Measurements from ENCODE around the gene RCAN1.
"Not testable (repeated sequence)": the region's sequence is repeated elsewhere in the genome, so short reads cannot be mapped to it uniquely, and the experiment has no call there.

The RCAN1 gene

DNA sequence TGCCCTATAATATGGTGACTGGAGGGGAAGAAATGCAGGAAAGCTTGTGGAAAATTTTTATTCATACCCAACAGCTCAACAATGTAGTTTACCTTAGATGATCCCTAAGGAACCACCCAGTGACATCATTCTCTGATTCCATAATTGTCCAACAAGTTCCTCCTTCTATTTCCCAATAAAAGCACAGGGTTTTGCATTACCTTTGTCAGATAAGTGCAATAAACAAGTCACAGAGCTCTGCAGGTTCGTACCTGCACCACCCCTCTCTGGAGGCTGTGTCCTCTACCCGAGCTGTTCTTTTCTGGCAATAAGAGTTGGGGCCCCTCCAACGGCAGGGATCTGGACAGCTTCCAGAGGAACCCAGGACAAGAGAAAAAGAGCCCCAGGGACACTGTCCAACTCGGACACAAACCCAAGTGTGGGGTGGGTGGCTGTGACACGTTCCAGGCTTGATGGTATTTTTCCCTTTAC is 38.8 kb downstream of the RCAN1 start:
- TF ChIP-seq, protein P1, sequence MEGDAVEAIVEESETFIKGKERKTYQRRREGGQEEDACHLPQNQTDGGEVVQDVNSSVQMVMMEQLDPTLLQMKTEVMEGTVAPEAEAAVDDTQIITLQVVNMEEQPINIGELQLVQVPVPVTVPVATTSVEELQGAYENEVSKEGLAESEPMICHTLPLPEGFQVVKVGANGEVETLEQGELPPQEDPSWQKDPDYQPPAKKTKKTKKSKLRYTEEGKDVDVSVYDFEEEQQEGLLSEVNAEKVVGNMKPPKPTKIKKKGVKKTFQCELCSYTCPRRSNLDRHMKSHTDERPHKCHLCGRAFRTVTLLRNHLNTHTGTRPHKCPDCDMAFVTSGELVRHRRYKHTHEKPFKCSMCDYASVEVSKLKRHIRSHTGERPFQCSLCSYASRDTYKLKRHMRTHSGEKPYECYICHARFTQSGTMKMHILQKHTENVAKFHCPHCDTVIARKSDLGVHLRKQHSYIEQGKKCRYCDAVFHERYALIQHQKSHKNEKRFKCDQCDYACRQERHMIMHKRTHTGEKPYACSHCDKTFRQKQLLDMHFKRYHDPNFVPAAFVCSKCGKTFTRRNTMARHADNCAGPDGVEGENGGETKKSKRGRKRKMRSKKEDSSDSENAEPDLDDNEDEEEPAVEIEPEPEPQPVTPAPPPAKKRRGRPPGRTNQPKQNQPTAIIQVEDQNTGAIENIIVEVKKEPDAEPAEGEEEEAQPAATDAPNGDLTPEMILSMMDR (IDR thresholded peaks at IDR 0.05; ENCODE audit: low read depth, low read length): no peak
- DNase-seq (ENCODE audit: extremely low read depth, low read depth): no peak

DNA sequence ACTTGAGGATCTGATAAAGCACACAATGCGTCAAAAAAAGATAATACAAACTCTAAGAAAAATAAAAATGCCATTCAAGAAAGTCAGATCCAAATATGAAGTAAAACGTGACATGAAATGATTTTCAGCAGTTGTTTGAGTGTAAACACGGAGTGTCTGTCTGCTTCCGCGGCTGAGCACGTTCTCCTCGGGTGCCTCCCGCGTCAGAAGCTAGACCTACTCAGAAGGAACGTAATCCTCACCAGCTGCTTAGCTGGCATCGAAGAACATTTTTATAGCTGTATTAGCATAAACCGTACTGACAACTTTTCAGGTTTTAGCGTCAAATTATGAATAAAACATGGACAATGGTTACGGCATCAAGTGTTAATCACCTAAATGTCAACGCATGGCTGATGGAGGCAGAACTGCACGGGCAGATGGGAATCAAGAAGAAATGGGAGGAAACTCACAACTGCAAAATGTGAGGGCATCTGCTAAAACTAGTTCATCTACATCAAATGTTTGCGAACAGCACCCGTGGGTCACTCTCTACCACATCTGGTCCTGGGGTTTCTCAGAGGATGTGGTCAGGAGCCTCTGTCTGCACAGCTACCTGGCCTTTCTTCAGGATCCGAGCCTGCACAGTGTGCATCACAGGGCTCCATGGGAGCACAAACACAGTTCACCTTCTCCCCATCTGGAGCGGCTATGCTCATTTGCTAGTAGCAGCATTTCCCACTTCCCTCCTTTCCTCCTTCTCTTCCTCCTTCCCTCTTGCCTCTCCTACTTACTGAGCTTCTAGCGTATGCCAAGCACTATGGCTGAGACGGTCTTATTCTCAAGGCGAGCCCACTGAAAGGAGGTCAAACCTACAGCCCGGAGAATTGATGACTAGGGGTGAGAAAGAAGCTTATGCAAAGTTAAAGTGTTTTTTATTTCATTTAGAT is 40.0 kb downstream of the RCAN1 start:
- TF ChIP-seq, protein P1 (IDR thresholded peaks at IDR 0.05; ENCODE audit: low read depth, low read length): no peak

DNA sequence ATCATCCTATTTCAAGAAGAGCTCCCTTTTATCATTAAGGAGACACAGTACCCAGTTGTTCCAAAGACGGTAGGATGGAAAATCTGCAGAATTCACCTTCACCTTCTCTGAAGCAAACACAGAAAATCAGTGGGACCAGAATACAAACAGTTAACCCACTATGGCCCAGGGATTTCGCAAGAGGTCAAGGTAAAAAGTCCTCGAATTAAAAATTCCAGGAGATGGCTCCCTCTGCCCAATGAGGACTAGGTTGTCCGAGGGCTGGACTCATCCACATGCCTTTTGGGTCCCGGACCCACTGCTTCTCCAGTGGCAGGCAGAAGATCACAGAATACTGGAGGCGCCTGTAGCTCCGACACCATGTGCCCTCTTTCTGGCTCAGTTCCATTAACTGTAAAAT is 42.9 kb downstream of the RCAN1 start:
- TF ChIP-seq, protein P1 (IDR thresholded peaks at IDR 0.05; ENCODE audit: low read depth, low read length): no peak
- DNase-seq (ENCODE audit: extremely low read depth, low read depth): no peak

More for the DNA sequence above, 40.0 kb downstream of the RCAN1 start:
- DNase-seq (ENCODE audit: extremely low read depth, low read depth): no peak

DNA sequence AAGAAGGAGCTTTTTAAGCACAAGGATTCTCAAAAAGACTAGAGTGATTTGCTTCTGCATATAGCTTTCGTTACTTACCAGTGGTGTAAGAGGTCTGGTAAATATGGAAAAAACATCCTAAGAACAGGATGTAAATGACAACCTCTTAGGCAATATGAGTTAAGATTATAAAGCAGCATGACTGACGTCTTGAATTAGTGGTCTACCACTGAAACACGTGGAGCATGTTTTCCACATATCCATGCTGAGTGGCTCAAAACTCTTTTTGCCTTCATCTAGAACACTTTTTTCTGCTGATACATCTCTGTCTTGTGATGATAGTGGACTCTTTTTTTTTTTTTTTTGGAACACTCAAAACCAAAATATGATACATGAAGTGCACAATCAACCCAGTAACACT is 44.6 kb downstream of the RCAN1 start:
- DNase-seq (ENCODE audit: extremely low read depth, low read depth): no peak
- TF ChIP-seq, protein P1 (IDR thresholded peaks at IDR 0.05; ENCODE audit: low read depth, low read length): no peak

DNA sequence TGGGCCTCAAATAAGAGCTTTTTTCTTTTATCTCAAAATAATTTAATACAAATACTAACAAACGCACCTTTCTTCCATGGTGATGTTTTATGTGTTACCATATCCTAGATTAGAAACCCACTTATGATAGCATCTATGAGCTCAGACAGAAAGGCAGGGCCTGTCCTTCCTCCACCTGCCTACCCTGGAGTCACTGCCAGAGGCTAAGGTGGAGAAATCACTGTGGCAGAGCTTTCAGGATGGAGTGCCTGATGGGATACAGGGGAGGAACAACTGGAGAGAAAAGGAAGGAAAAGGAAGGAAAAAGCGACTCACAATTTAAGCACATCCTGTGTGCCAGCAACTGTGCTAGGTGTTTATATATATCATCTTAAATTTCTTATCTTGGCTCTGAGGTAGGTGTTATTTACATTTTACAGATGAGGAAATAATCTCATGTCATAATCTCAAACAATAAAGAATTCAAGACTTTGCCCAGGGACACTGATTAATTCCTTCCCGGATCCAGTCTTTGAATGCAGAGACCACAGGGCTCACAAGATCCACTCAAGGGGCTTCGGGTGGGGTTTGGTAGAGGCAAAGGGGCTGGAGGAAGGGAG is 45.4 kb downstream of the RCAN1 start:
- no peak for DNase-seq (ENCODE audit: extremely low read depth, low read depth)
- TF ChIP-seq, protein P1 (IDR thresholded peaks at IDR 0.05; ENCODE audit: low read depth, low read length): no peak

DNA sequence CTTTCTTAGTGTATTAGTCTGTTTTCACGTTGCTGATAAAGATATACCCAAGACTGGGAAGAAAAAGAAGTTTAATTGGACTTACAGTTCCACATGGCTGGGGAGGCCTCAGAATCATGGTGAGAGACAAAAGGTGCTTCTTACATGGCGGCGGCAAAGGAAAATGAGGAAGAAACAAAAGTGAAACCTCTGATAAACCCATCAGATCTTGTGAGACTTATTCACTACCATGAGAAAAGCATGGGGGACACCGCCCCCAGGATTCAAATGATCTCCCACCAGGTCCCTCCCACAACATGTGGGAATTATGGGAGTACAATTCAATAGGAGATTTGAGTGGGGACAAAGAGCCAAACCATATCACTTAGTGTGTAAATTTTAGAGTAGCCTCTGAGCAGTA is 46.1 kb downstream of the RCAN1 start:
- not testable (repeated sequence) for DNase-seq (ENCODE audit: extremely low read depth, low read depth)

DNA sequence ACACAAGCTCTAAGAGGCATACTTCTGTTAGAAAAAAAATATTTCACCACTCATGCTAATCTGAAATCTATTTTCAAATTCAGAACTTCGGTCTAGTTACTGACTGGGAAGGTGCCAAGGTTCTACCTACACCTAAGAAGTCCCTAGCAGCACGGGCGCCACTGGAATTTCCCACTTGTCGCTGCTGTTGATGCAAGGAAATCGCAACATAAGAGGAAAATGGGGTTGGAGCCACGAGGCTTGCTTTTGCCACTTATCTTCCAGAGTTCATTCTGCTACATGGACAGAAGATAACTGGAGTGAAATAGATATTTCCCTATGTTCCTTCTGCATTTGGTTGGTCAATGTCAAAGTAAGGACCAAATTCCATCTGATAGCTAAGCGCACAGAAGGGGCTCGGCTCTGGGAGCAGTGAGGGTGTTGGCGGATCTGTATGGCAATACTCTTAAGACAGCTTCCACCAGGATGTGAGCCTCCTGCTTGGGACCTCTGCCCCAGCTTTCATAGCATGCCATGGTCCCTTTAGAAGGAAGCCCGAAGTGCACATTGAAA is 47.2 kb downstream of the RCAN1 start:
- DNase-seq (ENCODE audit: extremely low read depth, low read depth): no peak
- TF ChIP-seq, protein P1 (IDR thresholded peaks at IDR 0.05; ENCODE audit: low read depth, low read length): no peak

Data from AG09319 (cell line).